GM19099 (cell line): ENCODE results near the gene INVS.

Source experiments
- POLR2A ChIP-seq: IDR thresholded peaks from 3 replicates; pipeline ENCODE4 v1.6.1; 2011; ENCODE audit warnings: low read depth; ENCODE audit not compliant: insufficient read length; ENCODE audit errors: extremely low read depth

The INVS gene

DNA sequence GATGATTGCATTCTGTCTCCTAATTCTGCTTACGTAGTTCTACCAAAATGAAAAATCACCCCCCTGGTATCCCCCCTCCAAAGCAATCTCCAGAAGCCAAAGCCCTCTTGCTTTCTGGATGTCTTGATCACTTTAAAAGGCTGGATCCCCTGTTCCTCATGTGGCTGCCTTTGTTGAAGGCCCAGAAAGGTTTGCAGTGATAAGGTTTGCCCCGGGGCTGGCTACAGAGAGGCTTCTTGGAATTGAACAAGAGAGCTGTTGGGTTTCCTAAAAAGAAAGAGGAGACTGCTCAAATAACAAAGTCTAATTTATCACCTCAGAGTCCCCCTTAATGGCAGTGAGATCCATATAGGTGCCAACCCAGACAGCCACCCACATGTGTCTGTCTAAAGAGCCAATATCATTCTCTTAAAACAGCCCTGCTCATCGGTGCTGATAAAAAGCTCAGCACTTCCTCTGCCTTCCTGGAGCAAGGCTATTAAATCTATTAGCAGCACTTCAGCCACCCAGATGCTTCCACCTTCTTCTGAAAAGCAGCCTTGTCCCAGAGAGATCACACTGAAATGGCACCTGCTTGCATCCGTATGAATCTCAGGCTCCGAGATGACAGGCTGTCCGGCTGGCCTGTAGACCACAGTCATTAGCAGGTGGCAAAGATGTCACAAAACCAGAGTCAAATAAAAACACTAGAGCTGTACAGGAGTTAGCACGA is 182.8 kb downstream of the INVS start:
- no peak for TF ChIP-seq POLR2A

DNA sequence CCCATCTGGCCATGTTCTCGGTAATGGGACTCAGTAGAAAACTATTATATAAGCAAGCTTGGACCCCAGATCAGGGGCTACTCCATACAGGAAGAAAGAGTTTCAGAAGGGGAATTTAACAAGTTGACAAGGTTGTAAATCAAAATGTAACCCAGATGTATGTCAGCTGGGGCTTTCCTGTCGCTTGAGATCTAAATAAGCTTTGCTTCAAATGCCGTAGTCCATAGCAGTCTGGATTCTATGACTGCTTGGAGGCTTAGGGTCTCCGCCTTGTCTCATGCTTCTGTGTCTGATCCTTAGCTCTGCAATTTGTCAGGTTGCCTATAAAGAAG is 183.3 kb downstream of the INVS start:
- no peak for TF ChIP-seq POLR2A

DNA sequence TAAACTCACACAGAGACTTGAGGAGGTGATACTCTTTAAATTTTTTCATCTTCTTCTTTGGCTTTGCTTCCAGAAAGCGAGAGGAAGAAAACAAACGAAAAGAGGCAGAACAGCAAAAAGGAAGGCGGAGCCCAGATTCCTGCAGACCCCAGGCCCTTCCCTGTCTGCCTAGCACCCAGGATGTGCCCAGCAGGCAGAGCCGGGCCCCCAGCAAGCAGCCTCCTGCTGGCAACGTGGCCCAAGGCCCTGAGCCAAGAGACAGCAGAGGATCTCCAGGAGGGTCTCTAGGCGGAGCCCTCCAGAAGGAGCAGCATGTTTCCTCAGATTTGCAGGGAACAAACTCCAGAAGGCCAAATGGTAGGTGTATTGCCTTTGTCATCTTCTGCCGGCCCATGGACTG is 185.2 kb downstream of the INVS start:
- no peak for TF ChIP-seq POLR2A

- no peak for TF ChIP-seq POLR2A
Observed at GRCh38 chr9:100285080-100285479, 186.0 kb downstream of the INVS start.

DNA sequence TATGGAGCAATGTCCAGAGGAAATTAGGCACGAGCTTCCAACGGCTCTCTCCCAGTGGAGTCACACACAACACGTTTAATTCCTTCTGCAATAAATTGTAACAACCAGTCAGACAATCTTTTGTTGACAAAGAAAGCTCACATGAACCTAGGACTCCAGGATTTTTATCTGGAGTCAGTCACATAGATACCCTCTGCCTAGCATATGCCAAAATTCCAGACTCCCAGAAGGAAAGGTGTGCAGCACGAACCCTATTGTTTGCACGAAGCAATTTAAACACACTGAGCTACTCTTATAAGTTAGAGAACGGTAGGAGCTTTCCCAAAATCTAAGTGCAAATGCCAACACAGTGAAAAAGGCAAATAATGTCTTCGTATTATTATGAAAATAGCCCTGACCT is 186.6 kb downstream of the INVS start:
- TF ChIP-seq POLR2A: no peak

GRCh38 chr9:100286257-100286656 is 187.2 kb downstream of the INVS start:
- TF ChIP-seq POLR2A: no peak

DNA sequence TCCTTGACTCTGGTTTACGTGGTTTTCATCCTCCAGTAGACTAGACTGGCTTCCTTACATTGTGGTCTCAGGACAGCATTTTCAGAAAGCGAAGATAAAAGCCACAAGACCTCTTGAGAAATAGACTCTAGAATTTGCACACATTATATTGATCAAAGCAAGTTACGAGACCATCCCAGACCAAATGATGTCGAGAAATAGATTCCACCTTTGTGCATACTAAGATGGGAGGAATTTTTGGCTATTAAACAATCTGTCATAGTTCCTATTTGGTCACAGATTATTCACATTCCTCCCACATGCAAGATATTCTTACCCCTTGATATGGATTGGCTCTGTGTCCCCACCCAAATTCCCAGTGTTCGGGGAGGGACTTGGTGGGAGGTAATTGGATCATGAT is 188.1 kb downstream of the INVS start:
- no peak for TF ChIP-seq POLR2A

DNA sequence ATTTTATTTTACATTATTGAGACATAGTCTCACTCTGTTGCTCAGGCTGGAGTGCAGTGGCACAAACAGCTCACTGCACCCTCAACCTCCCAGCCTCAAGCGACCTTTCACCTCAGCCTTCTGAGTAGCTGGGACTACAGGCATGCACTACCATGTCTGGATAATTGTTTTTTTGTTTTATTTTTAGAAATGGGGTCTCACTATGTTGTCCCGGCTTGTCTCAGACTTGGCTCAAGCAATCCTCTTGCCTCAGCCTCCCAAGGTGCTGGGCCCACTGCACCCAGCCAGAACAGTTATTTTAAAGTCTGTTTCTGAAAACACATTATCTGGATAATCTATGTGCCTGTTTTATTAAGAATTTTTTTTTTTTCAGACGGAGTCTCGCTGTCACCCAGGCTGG is 191.7 kb downstream of the INVS start:
- no peak for TF ChIP-seq POLR2A

DNA sequence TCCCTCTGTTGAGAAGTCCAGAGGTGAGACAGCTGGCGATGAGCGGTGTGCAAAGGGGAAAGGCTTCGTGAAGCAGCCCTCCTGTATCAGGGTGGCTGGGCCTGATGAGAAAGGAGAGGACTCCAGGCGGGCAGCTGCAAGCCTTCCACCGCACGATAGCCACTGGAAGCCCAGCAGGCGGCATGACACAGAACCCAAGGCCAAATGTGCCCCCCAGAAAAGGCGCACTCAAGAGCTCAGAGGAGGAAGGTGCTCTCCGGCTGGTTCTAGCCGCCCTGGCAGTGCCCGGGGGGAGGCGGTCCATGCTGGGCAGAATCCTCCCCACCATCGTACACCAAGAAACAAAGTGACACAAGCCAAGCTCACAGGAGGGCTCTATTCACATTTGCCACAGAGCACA is 193.4 kb downstream of the INVS start:
- no peak for TF ChIP-seq POLR2A

GRCh38 chr9:100294341-100294740 is 195.3 kb downstream of the INVS start:
- no peak for TF ChIP-seq POLR2A

DNA sequence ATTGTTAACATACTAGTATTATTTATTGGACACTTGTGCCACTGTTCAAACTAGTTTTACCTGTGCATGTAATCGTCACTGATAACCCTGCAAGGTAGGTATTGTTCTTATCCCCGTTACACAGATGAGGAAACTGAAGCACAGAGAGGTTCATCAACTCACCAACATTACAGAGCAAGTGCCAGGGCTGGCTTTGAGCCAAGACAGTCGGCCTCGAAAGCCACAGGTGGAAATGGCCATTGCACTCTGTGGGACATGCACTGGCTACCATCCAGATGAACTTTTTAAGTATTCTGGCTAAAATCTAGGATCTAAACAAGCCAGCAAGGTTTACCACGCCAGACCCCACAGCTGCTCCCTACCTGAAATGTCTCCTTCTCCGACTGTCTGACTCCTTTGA is 195.8 kb downstream of the INVS start:
- TF ChIP-seq POLR2A: no peak

DNA sequence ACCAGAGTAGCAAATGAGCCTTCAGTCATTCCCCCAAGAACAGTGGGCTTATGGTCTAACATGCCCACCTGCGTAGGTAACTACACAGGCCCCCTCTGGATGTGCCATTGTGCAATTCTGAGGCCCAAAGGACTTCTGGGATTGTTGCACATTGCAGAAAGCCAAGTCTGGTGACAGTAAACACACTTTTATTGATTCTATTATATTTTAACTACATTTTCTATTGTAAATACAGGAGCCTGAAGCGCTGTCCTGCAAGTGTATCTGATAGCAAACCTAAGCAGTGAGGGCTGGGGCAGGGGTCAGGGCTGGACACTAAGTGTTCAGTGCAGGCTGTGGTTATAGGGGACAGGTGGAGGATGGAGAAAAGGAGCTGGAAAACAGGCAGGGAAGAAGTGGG is 196.2 kb downstream of the INVS start:
- TF ChIP-seq POLR2A: no peak

- no peak for TF ChIP-seq POLR2A
Observed at GRCh38 chr9:100296407-100296806, 197.4 kb downstream of the INVS start.

DNA sequence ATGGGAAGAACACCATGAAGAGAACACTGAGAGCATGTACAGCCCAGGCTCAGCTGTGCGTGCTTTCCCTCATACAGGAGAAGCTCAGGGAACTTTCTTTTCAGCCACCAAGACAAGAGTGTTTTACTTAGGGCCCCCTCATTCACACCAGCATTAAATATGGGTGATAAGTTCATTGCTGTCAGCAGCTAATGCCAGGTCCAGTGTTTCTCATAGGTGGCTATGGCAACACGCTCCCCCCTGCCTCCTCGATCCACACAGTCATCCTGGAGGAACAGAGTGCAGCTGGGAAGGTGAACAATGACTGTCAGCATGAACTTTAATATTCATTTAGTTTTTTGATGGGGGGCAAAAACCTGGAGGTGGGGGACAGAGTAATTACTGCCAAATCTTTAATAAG is 199.3 kb downstream of the INVS start:
- no peak for TF ChIP-seq POLR2A

DNA sequence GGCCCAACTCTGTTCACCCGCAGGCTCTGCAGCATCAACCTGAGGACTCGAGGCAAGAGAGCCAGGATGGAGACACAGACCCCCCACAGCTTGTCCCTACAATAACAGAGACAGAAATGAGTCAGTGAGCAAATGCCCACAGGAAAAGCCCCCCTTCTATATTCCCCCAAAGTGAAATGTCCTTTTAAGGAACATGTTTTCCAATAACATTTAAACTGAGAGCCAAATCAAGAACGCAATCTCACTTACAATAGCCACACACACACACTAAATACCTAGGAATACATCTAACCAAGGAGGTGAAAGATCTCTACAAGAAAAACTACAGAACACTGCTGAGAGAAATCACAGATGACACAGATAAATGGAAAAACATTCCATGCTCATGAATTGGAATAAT is 204.7 kb downstream of the INVS start:
- no peak for TF ChIP-seq POLR2A

DNA sequence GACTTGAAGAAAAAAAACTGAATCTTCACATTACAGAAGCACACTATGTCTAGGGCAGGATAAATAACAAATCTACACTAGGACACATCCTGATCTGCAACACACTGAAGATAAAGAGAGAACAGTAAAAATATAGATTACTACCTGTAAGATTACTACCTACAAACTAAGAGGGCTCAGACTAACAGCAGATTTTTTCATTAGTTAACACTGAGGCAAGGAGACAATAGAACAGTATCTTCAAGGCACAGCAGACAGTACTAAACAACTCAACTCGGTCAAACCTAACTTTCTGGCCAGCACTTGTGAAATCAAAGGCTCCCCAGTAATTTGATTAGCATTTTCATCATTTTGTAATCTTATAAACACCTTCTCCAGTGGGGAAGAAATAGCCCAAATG is 207.2 kb downstream of the INVS start:
- TF ChIP-seq POLR2A: no peak

DNA sequence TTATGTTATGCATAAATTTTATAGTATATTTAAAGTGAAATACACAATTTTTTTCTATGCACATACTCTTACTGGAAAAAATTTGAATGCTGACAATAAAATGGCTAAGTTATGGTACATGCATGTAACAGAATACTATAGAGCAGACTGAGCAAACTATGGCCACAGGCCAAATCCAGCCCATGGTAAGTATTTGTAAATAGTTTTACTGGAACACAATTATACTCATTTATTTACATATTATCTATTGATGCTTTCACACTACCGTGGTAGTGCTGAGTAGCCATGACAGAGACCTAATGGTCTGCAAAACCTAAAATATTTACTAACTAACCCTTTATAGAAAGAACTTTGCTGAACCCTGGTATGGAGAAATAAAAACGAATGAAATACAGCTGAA is 208.0 kb downstream of the INVS start:
- no peak for TF ChIP-seq POLR2A
